A673 (cell line): ENCODE data around the gene MDGA2. TPM values are rescaled to one million over a fixed set of nuclear protein-coding genes. Genes with fewer than 3 reads are reported as not detected.

Experiments used
- BruUV-seq: library from RNA; stranded (reverse); fragments of 400-500 nt; replicated peaks from 2 replicates; lab custom pipeline; 2021; lab: Mats Ljungman, UMichigan
- CTCF ChIA-PET: fragments of 300-600 bp; sonication (Branson Sonifier 250); formaldehyde crosslinking; loops from one replicate; lab custom pipeline; 2022; ENCODE audit warnings: antibody characterized with exemption; lab: Charles Lee
- POLR2A ChIA-PET: fragments of 300-600 bp; sonication (Branson Sonifier 250); formaldehyde crosslinking; loops from one replicate; lab custom pipeline; 2022; ENCODE audit warnings: antibody characterized with exemption; ENCODE audit not compliant: low non-redundant PET; lab: Charles Lee
- DNase-seq: peaks from one replicate; pipeline ENCODE4 v3.0.0-alpha.2; 2015; ENCODE audit warnings: low spot score
- H3K27ac ChIP-seq: fragments of 200-600 bp; sonication (generic); 2 replicates; pipeline ENCODE4 v1.5.1; 2016; ENCODE audit warnings: mixed run types, low read depth, mild to moderate bottlenecking, mixed read lengths, antibody characterized with exemption, low read length; ENCODE audit not compliant: poor library complexity, severe bottlenecking
- H3K27me3 ChIP-seq: fragments of 200-600 bp; sonication (generic); replicated peaks from 2 replicates; pipeline ENCODE4 v1.6.1; 2017; ENCODE audit warnings: mixed run types, low read depth, mild to moderate bottlenecking, mixed read lengths, antibody characterized with exemption, low read length; ENCODE audit not compliant: insufficient read depth, poor library complexity
- H3K36me3 ChIP-seq: fragments of 200-600 bp; sonication (generic); 2 replicates; pipeline ENCODE4 v1.6.1; 2016; ENCODE audit warnings: mixed run types, mild to moderate bottlenecking, mixed read lengths, antibody characterized with exemption, low read length; ENCODE audit not compliant: insufficient read depth, poor library complexity, severe bottlenecking
- H3K4me1 ChIP-seq: fragments of 200-600 bp; sonication (generic); 2 replicates; pipeline ENCODE4 v1.6.1; 2017; ENCODE audit warnings: mixed run types, mild to moderate bottlenecking, mixed read lengths, antibody characterized with exemption, low read length; ENCODE audit not compliant: insufficient read depth, poor library complexity, severe bottlenecking
- H3K4me3 ChIP-seq: fragments of 200-600 bp; sonication (generic); 2 replicates; pipeline ENCODE4 v1.5.1; 2016; ENCODE audit warnings: low read depth, mixed run types, mild to moderate bottlenecking, mixed read lengths, low read length; ENCODE audit not compliant: poor library complexity, severe bottlenecking
- H3K9me3 ChIP-seq: fragments of 200-600 bp; sonication (generic); 2 replicates; pipeline ENCODE4 v1.6.1; 2016; ENCODE audit warnings: mixed run types, low read depth, mild to moderate bottlenecking, mixed read lengths, antibody characterized with exemption, low read length; ENCODE audit not compliant: poor library complexity, severe bottlenecking
- CTCF ChIP-seq: fragments of 300-800, 200-600 bp; sonication (generic); conservative IDR thresholded peaks from 2 replicates; pipeline ENCODE4 v1.5.1; 2017; ENCODE audit warnings: low read depth, mild to moderate bottlenecking, antibody characterized with exemption, low read length, moderate library complexity, mixed read lengths
- EZH2 ChIP-seq: fragments of 200-600 bp; sonication (generic); IDR thresholded peaks from 2 replicates; pipeline ENCODE4 v1.6.1; 2017; ENCODE audit warnings: borderline replicate concordance, low read depth, mild to moderate bottlenecking, mixed read lengths, antibody characterized with exemption, low read length; ENCODE audit not compliant: poor library complexity, severe bottlenecking
- intact Hi-C: fragments of 100-400 bp; cut with micrococcal nuclease; formaldehyde crosslinking; loops from one replicate; pipeline ENCODE4 v1.10.0; 2022; ENCODE audit not compliant: unreplicated experiment
- total RNA-seq: library from RNA; stranded (reverse); gene quantifications from 2 replicates; pipeline ENCODE4 v1.2.3, GENCODE V29; 2021

The MDGA2 gene
- total RNA-seq, 1 experiment from 2014 or later, result not detected

DNA sequence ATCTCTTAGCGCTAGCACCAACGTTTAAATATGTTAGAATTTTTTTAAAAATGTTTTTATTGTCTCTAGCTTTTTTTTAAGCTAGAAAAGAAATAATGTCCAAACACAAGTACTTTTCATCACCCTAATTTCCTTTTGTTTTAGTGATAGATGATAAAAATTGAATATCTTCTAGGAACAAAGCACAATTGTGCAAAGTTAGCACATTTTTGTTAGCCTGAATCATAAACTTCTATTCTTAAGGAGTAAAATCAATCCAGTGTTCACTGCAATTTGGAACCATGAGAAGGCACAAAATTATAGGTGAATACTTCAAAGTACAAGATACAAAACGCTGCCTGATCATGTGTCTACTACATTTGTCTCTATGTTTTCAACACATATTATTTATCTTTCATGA, 615.4 kb downstream of the MDGA2 start:
- TF ChIP-seq CTCF (no peak), EZH2 (no peak)
- POLR2A ChIA-PET, result no interaction called here
- no peak overlapping the region for H3K27ac ChIP-seq
- H3K27me3 ChIP-seq, result peaks cover 5% of the 10 kb centered on the region
- no peaks in the 10 kb centered on the region for H3K9me3 ChIP-seq
- CTCF ChIA-PET, result no interaction called here
- no peak overlapping the region for H3K4me3 ChIP-seq
- H3K4me1 ChIP-seq, result no peaks in the 10 kb centered on the region
- intact Hi-C loops, result no loop called here
- BruUV-seq, result no TSS peak
- DNase-seq, result no peak
- H3K36me3 ChIP-seq, result no peaks in the 10 kb centered on the region

- Histone ChIP-seq H3K9me3 (no peaks in the 10 kb centered on the region), H3K36me3 (no peaks in the 10 kb centered on the region), H3K4me1 (no peaks in the 10 kb centered on the region), H3K27me3 (peaks cover 5% of the 10 kb centered on the region), H3K4me3 (no peak overlapping the region), H3K27ac (no peak overlapping the region)
- intact Hi-C loops, result loop anchor here (5.0 to 10.0 kb wide), 2 partner anchors 220 to 487 kb away; no protein-coding TSS in a partner anchor
- no peak for DNase-seq
- CTCF ChIA-PET, result no interaction called here
- BruUV-seq, result no TSS peak
- POLR2A ChIA-PET, result no interaction called here
- TF ChIP-seq CTCF, result no peak
- no peak for TF ChIP-seq EZH2
These were observed 618.0 kb downstream of the MDGA2 start for GRCh38 chr14:47057364-47057763.

DNA sequence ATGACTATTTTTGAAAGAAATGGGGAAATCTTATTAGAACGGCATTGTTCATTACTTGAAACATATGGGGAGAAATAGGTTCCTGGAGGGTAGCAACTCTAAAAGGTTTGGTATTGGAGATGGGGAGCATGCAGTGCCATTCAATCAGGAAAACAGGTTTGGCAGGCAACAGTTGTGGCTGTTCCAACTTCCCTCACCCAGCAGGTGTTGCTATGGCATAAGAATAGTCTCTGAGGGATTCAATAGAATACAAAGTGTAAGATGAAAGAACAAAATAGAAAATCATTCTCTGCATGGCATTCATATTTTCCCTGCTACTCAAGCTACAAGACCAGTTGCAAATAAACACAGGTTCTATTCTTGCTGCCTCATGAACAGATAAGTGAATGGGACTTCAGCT, 630.6 kb downstream of the MDGA2 start:
- intact Hi-C loops, result no loop called here
- no peaks in the 10 kb centered on the region for H3K9me3 ChIP-seq
- ChIA-PET POLR2A (no interaction called here), CTCF (no interaction called here)
- no peak for TF ChIP-seq EZH2
- peak; percentile 38; the same call in 1 of the 2 replicates for TF ChIP-seq CTCF
- H3K27me3 ChIP-seq, result no peaks in the 10 kb centered on the region
- BruUV-seq, result no TSS peak
- no peaks in the 10 kb centered on the region for H3K36me3 ChIP-seq
- peak; percentile 27 for DNase-seq
- H3K4me1 ChIP-seq, result no peaks in the 10 kb centered on the region
- H3K4me3 ChIP-seq, result no peak overlapping the region
- H3K27ac ChIP-seq, result no peak overlapping the region
